Erythroblast (primary cell): ENCODE data around the gene HGFAC.

ENCODE experiments used
- GATA1 ChIP-seq: IDR thresholded peaks from 2 replicates; pipeline ENCODE4 v1.6.1; 2011; ENCODE audit warnings: low read depth, mild to moderate bottlenecking, control low read depth, low read length, moderate library complexity
- POLR2A ChIP-seq: IDR thresholded peaks from 2 replicates; pipeline ENCODE4 v1.6.1; 2011; ENCODE audit warnings: mild to moderate bottlenecking, low read length

- no peak for TF ChIP-seq POLR2A
- no peak for TF ChIP-seq GATA1
Measured at GRCh38 chr4:3471886-3472285, 30.1 kb downstream of the HGFAC start.
